ENCODE data around the gene ETFBKMT. TPM values are rescaled to one million over a fixed set of nuclear protein-coding genes. Genes with fewer than 3 reads are reported as not detected.

Gene ETFBKMT, protein sequence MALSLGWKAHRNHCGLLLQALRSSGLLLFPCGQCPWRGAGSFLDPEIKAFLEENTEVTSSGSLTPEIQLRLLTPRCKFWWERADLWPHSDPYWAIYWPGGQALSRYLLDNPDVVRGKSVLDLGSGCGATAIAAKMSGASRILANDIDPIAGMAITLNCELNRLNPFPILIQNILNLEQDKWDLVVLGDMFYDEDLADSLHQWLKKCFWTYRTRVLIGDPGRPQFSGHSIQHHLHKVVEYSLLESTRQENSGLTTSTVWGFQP
- polyA plus RNA-seq (2011; rRNA removed) (2.0 and 2.1 TPM in 2 replicates), polyA minus RNA-seq (2011; rRNA and poly(A)+ RNA removed) (1.9 and 2.3 TPM in 2 replicates)

DNA sequence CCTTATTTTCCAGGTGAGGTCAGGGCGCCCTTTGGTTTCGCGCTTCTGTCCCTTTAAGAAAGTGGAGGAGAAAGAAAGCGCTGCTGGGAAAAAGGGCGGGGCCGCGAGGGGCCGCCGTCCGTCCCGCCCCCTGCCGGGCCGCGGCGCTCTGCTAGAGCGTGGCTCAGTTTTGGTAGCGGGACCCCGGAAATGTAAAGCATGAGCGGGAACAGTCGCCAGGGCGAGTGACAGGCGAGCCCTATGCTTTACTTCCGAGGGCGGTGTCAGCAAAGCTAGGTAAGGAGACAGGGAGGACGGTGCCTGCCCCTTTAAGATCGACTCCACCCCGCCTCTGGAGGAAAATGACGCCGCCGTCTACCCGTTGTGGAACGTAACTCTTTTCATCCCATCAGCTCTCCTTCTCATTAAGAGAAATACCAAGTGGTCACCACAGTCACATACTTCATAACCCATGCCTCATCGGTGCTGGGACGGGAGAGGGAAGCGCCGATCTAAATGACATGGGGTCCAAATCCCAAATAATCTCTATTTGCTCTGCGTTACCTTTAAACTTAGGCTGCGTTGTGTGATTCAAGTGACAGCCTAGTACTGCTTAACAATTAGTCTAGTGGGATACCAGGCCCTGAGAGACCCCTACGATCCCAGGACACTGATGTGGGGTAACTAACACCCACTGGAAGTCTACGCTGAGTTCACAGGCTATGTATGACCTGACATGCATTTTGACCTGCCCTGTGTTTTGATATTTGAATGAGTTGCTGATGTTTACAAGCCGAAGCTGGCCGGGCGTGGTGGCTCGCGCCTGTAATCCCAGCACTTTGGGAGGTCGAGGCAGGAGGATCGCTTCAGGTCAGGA is at the start of gene ETFBKMT:
Gene ETFBKMT, plus strand, starts transcription at position 602 of the 856 bp plus-strand sequence. CDS start 2,266 bp downstream, outside the sequence.
- CTCF ChIA-PET, result interaction anchor here (0.5 to 0.6 kb wide), 2 partner anchors 653 to 671 kb away, joined by 3 read pairs; no protein-coding TSS in a partner anchor

DNA sequence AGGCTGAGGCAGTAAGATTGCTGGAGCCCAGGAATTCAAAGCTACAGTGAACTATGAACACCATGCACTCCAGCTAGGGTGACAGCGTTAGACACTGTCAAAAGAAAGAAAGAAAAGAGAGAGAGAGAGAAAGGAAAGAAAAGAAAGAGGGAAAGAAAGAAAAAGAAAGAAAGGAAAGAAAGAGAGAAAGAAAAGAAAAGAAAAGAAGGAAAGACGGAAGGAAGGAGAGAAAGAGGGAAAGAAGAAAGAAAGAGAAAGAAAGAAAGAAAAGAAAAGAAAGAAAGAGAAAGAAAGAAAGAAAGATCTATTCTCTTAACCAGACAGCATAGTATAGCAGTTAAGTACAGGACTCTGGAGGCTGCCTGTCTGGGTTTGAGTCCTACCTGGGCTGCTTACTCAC is 46.7 kb upstream of the ETFBKMT start:
- H3K4me3 ChIP-seq (ENCODE audit: low read depth, low read length), result no peak overlapping the region
- TF ChIP-seq, protein P1, sequence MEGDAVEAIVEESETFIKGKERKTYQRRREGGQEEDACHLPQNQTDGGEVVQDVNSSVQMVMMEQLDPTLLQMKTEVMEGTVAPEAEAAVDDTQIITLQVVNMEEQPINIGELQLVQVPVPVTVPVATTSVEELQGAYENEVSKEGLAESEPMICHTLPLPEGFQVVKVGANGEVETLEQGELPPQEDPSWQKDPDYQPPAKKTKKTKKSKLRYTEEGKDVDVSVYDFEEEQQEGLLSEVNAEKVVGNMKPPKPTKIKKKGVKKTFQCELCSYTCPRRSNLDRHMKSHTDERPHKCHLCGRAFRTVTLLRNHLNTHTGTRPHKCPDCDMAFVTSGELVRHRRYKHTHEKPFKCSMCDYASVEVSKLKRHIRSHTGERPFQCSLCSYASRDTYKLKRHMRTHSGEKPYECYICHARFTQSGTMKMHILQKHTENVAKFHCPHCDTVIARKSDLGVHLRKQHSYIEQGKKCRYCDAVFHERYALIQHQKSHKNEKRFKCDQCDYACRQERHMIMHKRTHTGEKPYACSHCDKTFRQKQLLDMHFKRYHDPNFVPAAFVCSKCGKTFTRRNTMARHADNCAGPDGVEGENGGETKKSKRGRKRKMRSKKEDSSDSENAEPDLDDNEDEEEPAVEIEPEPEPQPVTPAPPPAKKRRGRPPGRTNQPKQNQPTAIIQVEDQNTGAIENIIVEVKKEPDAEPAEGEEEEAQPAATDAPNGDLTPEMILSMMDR (IDR thresholded peaks at IDR 0.05; ENCODE audit: low read depth, low read length), result no peak
- CTCF ChIA-PET, result no interaction called here
- H3K27me3 ChIP-seq (ENCODE audit: control insufficient read depth, insufficient read depth, low read length), result no peaks in the 10 kb centered on the region
- no peak for DNase-seq (ENCODE audit: low read depth, low spot score)
- H3K9me3 ChIP-seq (ENCODE audit: control insufficient read depth, insufficient read depth, low read length), result peaks cover 5% of the 10 kb centered on the region; the same call in 1 of the 2 replicates
- H3K27ac ChIP-seq (ENCODE audit: low read depth, low read length), result no peak overlapping the region
- POLR2A ChIA-PET, result no interaction called here

More for the DNA sequence above, at the start of gene ETFBKMT:
- Histone ChIP-seq H3K9me3 (ENCODE audit: control insufficient read depth, insufficient read depth, low read length) (no peaks in the 10 kb centered on the region), H3K27ac (ENCODE audit: low read depth, low read length) (peak within 1 kb of the TSS; percentile 96), H3K4me3 (ENCODE audit: low read depth, low read length) (peak within 1 kb of the TSS; percentile 86), H3K27me3 (ENCODE audit: control insufficient read depth, insufficient read depth, low read length) (no peaks in the 10 kb centered on the region)
- POLR2A ChIA-PET, result interaction anchor here (0.6 to 0.8 kb wide), 3 partner anchors 9 to 778 kb away, joined by 3 to 4 read pairs (median 3); no protein-coding TSS in a partner anchor
- TF ChIP-seq, protein P1 (IDR thresholded peaks at IDR 0.05; ENCODE audit: low read depth, low read length), result peak; percentile 48
- peak; percentile 29 for DNase-seq (ENCODE audit: low read depth, low spot score)

DNA sequence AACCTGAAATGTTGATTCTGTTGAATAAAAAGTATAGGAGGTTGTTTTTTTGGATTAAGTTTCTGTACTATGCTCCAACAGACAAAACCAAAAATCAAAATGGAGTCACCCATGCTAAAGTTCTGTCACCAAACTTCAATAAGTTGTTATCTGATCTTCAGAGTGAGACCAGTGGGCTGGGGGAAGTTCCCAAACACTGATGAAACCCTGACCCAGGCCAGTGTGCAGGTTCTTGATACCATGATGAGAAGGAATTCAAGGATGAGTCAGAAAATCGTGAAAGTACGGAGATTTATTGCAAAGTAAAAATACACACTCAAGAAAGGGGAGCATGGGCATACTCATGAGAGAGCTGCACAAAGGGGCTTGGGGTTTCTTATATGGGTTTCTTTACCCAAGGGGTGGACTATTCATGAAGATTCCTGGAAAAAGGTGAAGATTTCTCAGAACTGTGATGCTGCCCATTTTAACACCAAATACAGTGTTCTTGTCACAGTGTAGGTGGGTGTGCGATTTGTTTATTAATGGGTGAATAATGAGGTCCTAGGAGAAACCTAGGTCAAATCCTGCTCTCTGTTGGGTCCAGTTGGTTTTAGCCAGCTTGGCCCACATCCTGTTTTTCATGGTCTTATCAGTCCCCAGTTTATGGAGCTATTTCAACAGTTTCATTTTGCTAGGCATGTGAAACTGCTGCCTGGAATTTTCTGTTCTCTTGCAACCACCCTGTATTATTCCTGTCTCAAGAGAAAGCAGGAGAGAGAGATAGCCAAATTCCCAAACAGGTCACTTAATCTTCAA is 41.1 kb upstream of the ETFBKMT start:
- Histone ChIP-seq H3K4me3 (ENCODE audit: low read depth, low read length) (no peak overlapping the region), H3K27ac (ENCODE audit: low read depth, low read length) (no peak overlapping the region), H3K27me3 (ENCODE audit: control insufficient read depth, insufficient read depth, low read length) (no peaks in the 10 kb centered on the region), H3K9me3 (ENCODE audit: control insufficient read depth, insufficient read depth, low read length) (no peaks in the 10 kb centered on the region)
- ChIA-PET POLR2A (no interaction called here), CTCF (interaction anchor here (0.9 kb wide), 1 partner anchor 215 kb away, joined by 3 read pairs; no protein-coding TSS in a partner anchor)
- TF ChIP-seq, protein P1 (IDR thresholded peaks at IDR 0.05; ENCODE audit: low read depth, low read length), result no peak
- no peak for DNase-seq (ENCODE audit: low read depth, low spot score)

DNA sequence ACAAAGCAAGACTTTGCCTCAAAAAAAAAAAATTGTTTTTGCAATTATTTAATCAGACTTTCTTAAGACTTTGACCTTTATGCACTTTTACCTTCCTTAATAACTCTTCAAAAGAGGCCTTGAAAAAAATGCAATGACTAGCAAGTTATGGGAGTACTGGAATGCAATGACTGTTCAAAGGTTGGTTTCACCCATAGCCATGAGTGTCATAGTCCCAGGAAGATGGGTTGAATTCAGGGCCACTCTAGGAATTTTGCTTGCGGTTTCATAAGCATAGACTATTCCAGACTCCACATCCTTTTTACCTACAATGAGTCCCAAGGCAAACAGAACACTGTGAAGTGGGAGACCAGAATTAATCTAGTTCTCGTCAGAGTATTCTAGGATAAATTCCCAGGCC is 39.2 kb upstream of the ETFBKMT start:
- Histone ChIP-seq H3K4me3 (ENCODE audit: low read depth, low read length) (no peak overlapping the region), H3K27ac (ENCODE audit: low read depth, low read length) (no peak overlapping the region), H3K27me3 (ENCODE audit: control insufficient read depth, insufficient read depth, low read length) (no peaks in the 10 kb centered on the region), H3K9me3 (ENCODE audit: control insufficient read depth, insufficient read depth, low read length) (no peaks in the 10 kb centered on the region)
- CTCF ChIA-PET, result no interaction called here
- DNase-seq (ENCODE audit: low read depth, low spot score), result no peak
- POLR2A ChIA-PET, result no interaction called here
- TF ChIP-seq, protein P1 (IDR thresholded peaks at IDR 0.05; ENCODE audit: low read depth, low read length), result no peak
